ENCODE measurements around the gene ANKFY1.

ANKFY1 gene

GRCh38 chr17:4185656-4186055 lies 78.1 kb downstream of the ANKFY1 start:
- Histone ChIP-seq H3K27ac (ENCODE audit: low read length) (no peak overlapping the region), H3K9me3 (ENCODE audit: insufficient read depth, low read length, severe bottlenecking) (no peaks in the 10 kb centered on the region), H3K4me2 (ENCODE audit: insufficient read depth, low read length) (no peak overlapping the region), H3K36me3 (ENCODE audit: insufficient read depth, low read length) (peaks cover 92% of the 10 kb centered on the region), H2AFZ (ENCODE audit: low read depth, low read length) (no peak overlapping the region), H3K9ac (ENCODE audit: low read depth, low read length) (no peak overlapping the region), H4K20me1 (ENCODE audit: insufficient read depth, low read length) (no peaks in the 10 kb centered on the region), H3K27me3 (ENCODE audit: insufficient read depth, low read length, poor library complexity) (no peaks in the 10 kb centered on the region), H3K79me2 (ENCODE audit: insufficient read depth, low read length) (no peaks in the 10 kb centered on the region), H3K4me1 (ENCODE audit: insufficient read depth, low read length) (no peaks in the 10 kb centered on the region), H3K4me3 (ENCODE audit: low read depth in 1 of 2, low read length in 2 of 2) (no peak overlapping the region)
- DNase-seq (no peak), ATAC-seq (ENCODE audit: insufficient read depth, low read depth) (no peak)
- TF ChIP-seq CTCF (IDR thresholded peaks at IDR 0.05; ENCODE audit: borderline replicate concordance, extremely low read depth, low read length, poor library complexity, severe bottlenecking) (no peak), EZH2 (IDR thresholded peaks at IDR 0.05; ENCODE audit: borderline replicate concordance, low read depth, low read length, severe bottlenecking) (no peak)

- Histone ChIP-seq H3K4me3 (ENCODE audit: low read depth in 1 of 2, low read length in 2 of 2) (no peak overlapping the region), H4K20me1 (ENCODE audit: insufficient read depth, low read length) (no peaks in the 10 kb centered on the region), H3K9ac (ENCODE audit: low read depth, low read length) (no peak overlapping the region), H3K4me1 (ENCODE audit: insufficient read depth, low read length) (no peaks in the 10 kb centered on the region), H3K9me3 (ENCODE audit: insufficient read depth, low read length, severe bottlenecking) (no peaks in the 10 kb centered on the region), H3K79me2 (ENCODE audit: insufficient read depth, low read length) (no peaks in the 10 kb centered on the region), H3K36me3 (ENCODE audit: insufficient read depth, low read length) (peaks cover 90% of the 10 kb centered on the region), H3K27me3 (ENCODE audit: insufficient read depth, low read length, poor library complexity) (no peaks in the 10 kb centered on the region), H2AFZ (ENCODE audit: low read depth, low read length) (no peak overlapping the region), H3K27ac (ENCODE audit: low read length) (no peak overlapping the region), H3K4me2 (ENCODE audit: insufficient read depth, low read length) (no peak overlapping the region)
- no peak for DNase-seq
- TF ChIP-seq EZH2 (IDR thresholded peaks at IDR 0.05; ENCODE audit: borderline replicate concordance, low read depth, low read length, severe bottlenecking) (no peak), CTCF (IDR thresholded peaks at IDR 0.05; ENCODE audit: borderline replicate concordance, extremely low read depth, low read length, poor library complexity, severe bottlenecking) (no peak)
- ATAC-seq (ENCODE audit: insufficient read depth, low read depth), result no peak
Observed at GRCh38 chr17:4184811-4185210, 79.0 kb downstream of the ANKFY1 start.

GRCh38 chr17:4182043-4182442 lies 81.7 kb downstream of the ANKFY1 start:
- Histone ChIP-seq H3K36me3 (ENCODE audit: insufficient read depth, low read length) (peaks cover 90% of the 10 kb centered on the region), H3K4me2 (ENCODE audit: insufficient read depth, low read length) (no peak overlapping the region), H3K27ac (ENCODE audit: low read length) (no peak overlapping the region), H3K9ac (ENCODE audit: low read depth, low read length) (no peak overlapping the region), H2AFZ (ENCODE audit: low read depth, low read length) (no peak overlapping the region), H3K27me3 (ENCODE audit: insufficient read depth, low read length, poor library complexity) (no peaks in the 10 kb centered on the region), H3K4me3 (ENCODE audit: low read depth in 1 of 2, low read length in 2 of 2) (no peak overlapping the region), H3K79me2 (ENCODE audit: insufficient read depth, low read length) (no peaks in the 10 kb centered on the region), H3K4me1 (ENCODE audit: insufficient read depth, low read length) (no peaks in the 10 kb centered on the region; the same call in 1 of the 2 replicates), H3K9me3 (ENCODE audit: insufficient read depth, low read length, severe bottlenecking) (no peaks in the 10 kb centered on the region), H4K20me1 (ENCODE audit: insufficient read depth, low read length) (peaks cover 2% of the 10 kb centered on the region)
- TF ChIP-seq CTCF (IDR thresholded peaks at IDR 0.05; ENCODE audit: borderline replicate concordance, extremely low read depth, low read length, poor library complexity, severe bottlenecking) (no peak), EZH2 (IDR thresholded peaks at IDR 0.05; ENCODE audit: borderline replicate concordance, low read depth, low read length, severe bottlenecking) (no peak)
- DNase-seq (no peak), ATAC-seq (ENCODE audit: insufficient read depth, low read depth) (no peak)

- Histone ChIP-seq H3K36me3 (ENCODE audit: insufficient read depth, low read length) (peaks cover 90% of the 10 kb centered on the region), H3K79me2 (ENCODE audit: insufficient read depth, low read length) (no peaks in the 10 kb centered on the region), H3K4me3 (ENCODE audit: low read depth in 1 of 2, low read length in 2 of 2) (no peak overlapping the region), H3K4me1 (ENCODE audit: insufficient read depth, low read length) (no peaks in the 10 kb centered on the region; the same call in 1 of the 2 replicates), H2AFZ (ENCODE audit: low read depth, low read length) (no peak overlapping the region), H3K9me3 (ENCODE audit: insufficient read depth, low read length, severe bottlenecking) (no peaks in the 10 kb centered on the region), H4K20me1 (ENCODE audit: insufficient read depth, low read length) (peaks cover 2% of the 10 kb centered on the region), H3K4me2 (ENCODE audit: insufficient read depth, low read length) (no peak overlapping the region), H3K27me3 (ENCODE audit: insufficient read depth, low read length, poor library complexity) (no peaks in the 10 kb centered on the region), H3K27ac (ENCODE audit: low read length) (no peak overlapping the region), H3K9ac (ENCODE audit: low read depth, low read length) (no peak overlapping the region)
- no peak for ATAC-seq (ENCODE audit: insufficient read depth, low read depth)
- no peak for DNase-seq
- TF ChIP-seq EZH2 (IDR thresholded peaks at IDR 0.05; ENCODE audit: borderline replicate concordance, low read depth, low read length, severe bottlenecking), result no peak
- TF ChIP-seq CTCF (IDR thresholded peaks at IDR 0.05; ENCODE audit: borderline replicate concordance, extremely low read depth, low read length, poor library complexity, severe bottlenecking), result no peak
Observed at GRCh38 chr17:4180791-4181190, 83.0 kb downstream of the ANKFY1 start.
